ENCODE data around the gene STK16.
"Not testable (repeated sequence)": the region's sequence is repeated elsewhere in the genome, so short reads cannot be mapped to it uniquely, and the experiment has no call there.

Gene STK16

DNA sequence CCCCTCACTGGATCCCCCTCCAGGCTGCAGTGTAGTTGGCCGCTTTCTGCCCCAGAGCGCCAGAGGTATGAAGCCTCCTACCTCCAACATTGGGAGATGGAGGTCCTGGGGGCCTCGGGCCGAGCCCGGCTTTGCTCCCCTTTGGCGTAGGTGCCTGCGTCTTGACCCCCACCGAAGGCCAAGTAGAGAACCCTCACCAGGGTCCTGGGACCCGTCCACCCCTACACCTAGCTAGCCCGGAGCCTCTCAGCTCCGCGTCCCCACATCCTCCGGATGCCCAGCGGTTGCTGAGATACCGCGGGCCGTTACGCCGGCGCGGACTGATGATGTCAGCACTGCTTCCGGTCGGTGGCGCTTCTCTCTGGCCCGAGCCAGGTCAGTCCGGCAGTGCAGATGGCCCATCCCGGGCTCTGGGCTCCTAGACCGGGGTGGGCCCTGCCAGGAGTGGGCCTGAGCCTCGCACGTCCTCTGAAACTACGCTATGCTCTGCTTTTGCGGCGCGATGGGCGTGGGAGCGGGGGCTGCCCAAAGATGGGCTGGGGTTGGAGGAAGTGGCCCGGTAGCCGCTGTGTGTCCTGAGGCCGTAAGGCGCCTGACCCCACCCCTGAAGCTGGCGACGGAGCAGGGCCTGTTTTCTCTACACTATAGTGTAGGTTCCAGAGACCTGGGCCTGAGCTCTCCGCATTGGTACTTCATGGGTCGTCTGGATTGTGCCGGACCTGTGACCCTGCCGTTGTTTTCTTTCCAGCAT is at the start of gene STK16, which contains the start of gene GLB1L:
Gene STK16, plus strand, starts transcription at position 332 of the 751 bp plus-strand sequence. CDS start 521 bp downstream, outside the sequence.
Gene GLB1L, minus strand, starts transcription at position 297 of the 751 bp plus-strand sequence. CDS start 1,871 bp downstream, outside the sequence.
- peak; percentile 82 for DNase-seq

DNA sequence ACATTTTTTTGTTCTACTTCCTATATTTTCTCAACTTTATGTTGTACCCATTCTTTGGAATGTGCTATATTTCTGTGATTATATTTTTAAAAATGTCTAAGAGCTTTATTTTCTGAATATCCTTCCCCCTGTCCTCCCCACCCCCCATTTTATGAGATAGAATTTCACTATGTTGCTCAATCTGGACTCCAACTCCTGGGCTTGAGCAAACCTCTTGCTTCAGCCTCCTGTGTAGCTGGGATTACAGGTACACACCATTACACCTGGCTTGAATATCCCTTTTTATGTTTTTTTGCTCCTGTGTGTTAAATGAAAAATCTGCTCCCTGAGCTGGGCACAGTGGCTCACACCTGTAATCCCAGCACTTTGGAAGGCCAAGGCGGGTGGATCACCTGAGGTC is 47.9 kb upstream of the STK16 start:
- no peak for DNase-seq

- no peak for DNase-seq
Observed at GRCh38 chr2:219198974-219199373, 46.3 kb upstream of the STK16 start.

- DNase-seq = no peak
Observed at GRCh38 chr2:219199470-219200211, 45.6 kb upstream of the STK16 start.

DNA sequence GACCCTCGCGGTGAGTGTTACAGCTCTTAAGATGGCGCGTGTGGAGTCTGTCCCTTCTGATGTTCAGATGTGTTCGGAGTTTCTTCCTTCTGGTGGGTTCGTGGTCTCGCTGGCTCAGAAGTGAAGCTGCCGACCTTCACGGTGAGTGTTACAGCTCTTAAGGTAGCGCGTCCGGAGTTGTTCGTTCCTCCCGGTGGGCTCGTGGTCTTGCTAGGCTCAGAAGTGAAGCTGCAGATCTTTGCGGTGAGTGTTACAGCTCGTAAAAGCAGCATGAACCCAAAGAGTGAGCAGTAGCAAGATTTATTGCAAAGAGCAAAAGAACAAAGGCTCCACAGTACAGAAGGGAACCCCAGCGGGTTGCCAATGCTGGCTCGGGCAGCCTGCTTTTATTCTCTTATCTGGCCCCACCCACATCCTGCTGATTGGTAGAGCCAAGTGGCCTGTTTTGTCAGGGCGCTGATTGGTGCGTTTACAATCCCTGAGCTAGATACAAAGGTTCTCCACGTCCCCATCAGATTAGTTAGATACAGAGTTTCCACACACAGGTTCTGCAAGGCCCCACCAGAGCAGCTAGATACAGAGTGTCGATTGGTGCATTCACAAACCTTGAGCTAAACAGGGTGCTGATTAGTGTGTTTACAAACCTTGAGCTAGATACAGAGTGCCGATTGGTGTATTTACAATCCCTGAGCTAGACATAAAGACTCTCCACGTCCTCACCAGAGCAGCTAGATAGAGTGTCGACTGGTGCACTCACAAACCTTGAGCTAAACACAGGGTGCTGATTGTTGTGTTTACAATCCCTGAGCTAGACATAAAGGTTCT is 44.6 kb upstream of the STK16 start:
- DNase-seq = not testable (repeated sequence)

DNA sequence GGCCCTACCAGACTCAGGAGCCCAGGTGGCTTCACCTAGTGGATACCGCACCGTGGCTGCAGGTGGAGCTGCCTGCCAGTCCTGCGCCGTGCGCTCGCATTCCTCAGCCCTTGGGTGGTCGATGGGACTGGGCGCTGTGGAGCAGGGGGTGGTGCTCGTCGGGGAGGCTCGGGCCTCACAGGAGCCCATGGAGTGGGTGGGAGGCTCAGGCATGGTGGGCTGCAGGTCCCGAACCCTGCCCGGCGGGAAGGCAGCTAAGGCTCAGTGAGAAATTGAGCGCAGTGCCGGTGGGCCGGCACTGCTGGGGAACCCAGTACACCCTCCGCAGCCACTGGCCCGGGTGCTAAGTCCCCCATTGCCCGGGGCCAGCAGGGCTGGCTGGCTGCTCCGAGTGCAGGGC is 43.9 kb upstream of the STK16 start:
- not testable (repeated sequence) for DNase-seq

GRCh38 chr2:219204425-219205164 is 40.7 kb upstream of the STK16 start:
- DNase-seq = no peak

DNA sequence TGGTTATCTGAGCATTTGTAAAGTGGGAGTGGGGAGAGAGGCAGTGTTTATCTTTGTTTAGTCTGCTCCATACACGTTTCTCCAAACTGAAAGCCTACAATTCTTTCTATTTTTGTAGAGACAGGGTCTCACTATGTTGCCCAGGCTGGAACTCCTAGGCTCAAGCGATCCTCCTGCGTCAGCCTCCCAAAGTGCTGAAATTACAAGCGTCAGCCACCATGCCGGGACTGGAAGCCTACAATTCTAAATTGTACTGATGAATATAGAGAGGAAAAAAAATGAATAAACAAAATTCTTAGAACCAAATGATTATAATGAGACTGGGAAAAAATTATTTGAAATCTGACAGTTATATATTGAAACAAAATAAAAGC is 40.1 kb upstream of the STK16 start:
- DNase-seq = no peak

GRCh38 chr2:219205981-219206327 is 39.3 kb upstream of the STK16 start:
- no peak for DNase-seq

GRCh38 chr2:219206328-219207133 is 38.7 kb upstream of the STK16 start, which contains the start of gene ZFAND2B:
Gene ZFAND2B, plus strand, starts transcription at chr2:219206782. Its CDS starts 206 bp downstream, at chr2:219206988.
- peak; percentile 93 for DNase-seq

DNA sequence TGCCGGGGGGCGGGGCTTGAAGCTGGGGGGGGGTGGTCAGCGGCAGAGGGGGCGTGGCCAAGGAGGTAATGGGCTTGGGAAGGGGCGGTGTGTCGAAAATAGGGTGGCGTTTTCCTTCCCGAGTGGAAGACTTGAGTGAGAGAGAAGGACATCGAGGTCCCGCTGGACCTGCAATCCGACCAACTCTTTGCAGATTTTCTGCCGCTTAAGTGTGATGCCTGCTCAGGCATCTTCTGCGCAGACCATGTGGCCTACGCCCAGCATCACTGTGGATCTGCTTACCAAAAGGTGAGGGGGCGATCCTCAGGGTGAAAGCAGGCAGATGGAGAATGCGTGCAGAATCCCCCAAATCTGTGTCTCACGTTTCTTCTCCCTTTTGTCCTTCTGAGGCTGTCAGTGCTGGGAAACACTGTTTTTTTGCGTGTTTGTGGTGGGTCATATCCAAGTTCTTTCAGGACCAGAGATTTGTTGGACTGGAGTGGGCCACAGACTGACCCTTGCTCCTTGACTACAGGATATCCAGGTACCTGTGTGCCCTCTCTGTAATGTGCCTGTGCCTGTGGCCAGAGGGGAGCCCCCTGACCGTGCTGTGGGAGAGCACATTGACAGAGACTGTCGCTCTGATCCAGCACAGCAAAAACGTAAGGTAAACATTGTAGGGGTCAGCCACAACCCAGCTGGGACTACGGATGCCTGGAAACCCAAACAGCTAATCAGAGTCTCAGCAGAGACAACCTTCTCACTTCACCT is 38.0 kb upstream of the STK16 start:
- no peak for DNase-seq

- no peak for DNase-seq
Observed at GRCh38 chr2:219207884-219208740, 37.2 kb upstream of the STK16 start.

- no peak for DNase-seq
Observed at GRCh38 chr2:219209236-219210195, 35.8 kb upstream of the STK16 start.

GRCh38 chr2:219210196-219210885 is 34.9 kb upstream of the STK16 start:
- no peak for DNase-seq

DNA sequence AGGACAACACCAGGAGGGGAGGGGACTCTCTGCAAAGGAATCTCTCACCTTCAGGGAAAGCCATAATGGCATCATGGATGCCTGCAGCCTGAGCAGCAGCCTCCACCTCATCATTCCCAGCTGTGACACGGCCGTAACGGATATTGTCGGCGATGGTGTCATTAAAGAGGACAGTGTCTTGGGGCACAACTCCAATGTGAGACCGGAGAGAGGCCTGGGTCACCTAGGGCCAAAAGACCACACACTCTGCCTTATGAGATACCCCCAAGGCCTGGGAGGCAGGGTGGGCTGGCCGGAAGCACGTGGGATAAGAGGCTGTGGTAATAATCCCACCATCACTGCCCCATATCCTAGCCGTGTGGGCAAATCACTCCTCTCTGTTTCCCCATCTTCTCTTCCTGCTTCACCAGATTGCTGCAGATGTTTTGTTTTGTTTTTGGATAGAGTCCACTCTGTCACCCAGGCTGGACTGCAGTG is 34.4 kb upstream of the STK16 start:
- DNase-seq = no peak

DNA sequence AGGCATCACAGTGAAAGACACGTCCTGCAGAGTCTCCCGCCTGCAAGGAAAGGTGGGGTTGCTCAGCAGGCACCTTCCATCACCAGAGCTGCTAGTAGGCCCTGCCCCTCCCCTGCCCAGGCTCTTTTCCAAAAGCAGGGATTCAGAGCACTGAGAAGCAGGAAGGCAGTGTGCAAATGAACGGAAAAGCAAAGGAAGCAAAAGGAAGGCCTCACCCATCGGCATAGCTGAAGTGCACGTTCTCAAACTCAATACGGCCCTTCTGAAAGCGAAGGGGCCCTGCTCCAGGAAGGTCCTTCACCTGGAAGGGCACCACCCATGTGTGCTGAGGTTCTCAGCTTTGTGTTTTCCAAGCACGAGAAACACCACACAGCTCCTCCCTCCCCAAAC is 32.3 kb upstream of the STK16 start:
- no peak for DNase-seq

DNA sequence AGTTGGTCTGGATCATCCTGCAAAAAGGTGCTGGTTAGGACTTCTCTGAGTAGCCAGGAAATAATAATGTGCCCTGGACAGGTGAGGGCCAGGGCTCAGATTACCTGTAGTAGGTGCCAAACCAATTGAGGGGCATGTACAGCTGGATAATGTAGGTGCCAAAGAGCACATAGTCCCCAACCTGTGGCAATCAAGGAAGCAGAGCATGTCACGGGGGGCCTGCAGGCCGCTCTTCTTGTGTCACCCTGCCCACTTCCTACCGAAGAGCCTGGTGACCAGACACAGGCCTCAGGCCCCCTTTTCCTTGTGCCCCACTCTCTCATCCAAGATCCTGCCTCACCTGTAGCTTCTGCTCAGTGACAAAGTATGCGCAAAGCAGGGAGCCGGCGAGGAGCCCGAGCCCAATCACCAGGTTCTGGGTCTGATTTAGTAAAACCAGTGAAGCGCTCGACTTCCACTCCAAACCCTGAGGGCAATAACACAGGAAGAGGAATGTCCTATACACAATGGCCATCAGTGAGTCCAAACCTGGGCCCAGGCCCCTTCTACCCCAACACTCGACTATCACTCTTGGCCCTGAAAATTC is 31.7 kb upstream of the STK16 start:
- no peak for DNase-seq

DNA sequence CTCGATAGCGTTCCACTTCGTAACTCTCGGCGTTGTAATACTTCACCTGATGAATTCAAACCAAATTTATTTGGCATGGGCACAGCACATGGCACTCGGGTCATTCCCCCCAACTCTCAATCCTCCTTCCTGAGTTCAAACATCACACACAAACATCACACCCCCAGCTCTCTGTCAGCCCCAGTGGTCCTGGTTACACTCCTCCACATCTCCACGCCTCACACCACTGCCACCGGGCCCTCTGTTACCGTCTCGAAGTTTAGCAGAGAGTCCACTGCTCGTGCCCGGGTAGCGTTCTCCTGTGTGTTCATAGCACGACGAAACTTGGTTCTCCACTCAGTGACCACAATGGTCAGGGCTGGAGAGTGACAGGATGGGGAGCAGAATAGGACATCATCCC is 31.1 kb upstream of the STK16 start:
- DNase-seq = no peak
